Mesenchymal stem cell (in vitro differentiated cells and primary cell): ENCODE data around the gene OR6M1.

ENCODE experiments used
- DNase-seq: peaks from one replicate; pipeline ENCODE4 v3.0.0-alpha.2; 2013
- H2AFZ ChIP-seq: one replicate; pipeline ENCODE4 v1.6.1; 2013; ENCODE audit warnings: low read depth, mild to moderate bottlenecking, control low read depth, inconsistent platforms, low read length, moderate library complexity
- H2AK5ac ChIP-seq: 2 replicates; pipeline ENCODE4 v1.6.1; 2013; ENCODE audit warnings: low read length, moderate library complexity, mild to moderate bottlenecking, inconsistent platforms; ENCODE audit not compliant: severe bottlenecking
- H2BK120ac ChIP-seq: one replicate; pipeline ENCODE4 v1.6.1; 2013; ENCODE audit warnings: low read depth, mild to moderate bottlenecking, inconsistent platforms, low read length, moderate library complexity
- H2BK12ac ChIP-seq, 2 experiments: one replicate each; pipeline ENCODE4 v1.6.1; 2013; ENCODE audit warnings: inconsistent platforms in 2 of 2, low read length in 2 of 2, mild to moderate bottlenecking in 2 of 2, moderate library complexity in 2 of 2, control low read depth in 1 of 2
- H2BK15ac ChIP-seq: one replicate; pipeline ENCODE4 v1.6.1; 2013; ENCODE audit warnings: mild to moderate bottlenecking, low read depth, inconsistent platforms; ENCODE audit not compliant: poor library complexity, severe bottlenecking
- H2BK5ac ChIP-seq: 2 replicates; pipeline ENCODE4 v1.6.1; 2013; ENCODE audit warnings: low read depth, mild to moderate bottlenecking, low read length, control low read depth, inconsistent platforms; ENCODE audit not compliant: poor library complexity, severe bottlenecking
- H3K14ac ChIP-seq, 2 experiments: one replicate each; pipeline ENCODE4 v1.6.1; 2013; ENCODE audit warnings: inconsistent platforms in 2 of 2, low read length in 2 of 2, control low read depth in 1 of 2, mild to moderate bottlenecking in 1 of 2, moderate library complexity in 1 of 2
- H3K18ac ChIP-seq, 2 experiments: one replicate each; pipeline ENCODE4 v1.6.1; 2013; ENCODE audit warnings: inconsistent platforms in 2 of 2, low read length in 2 of 2, control low read depth in 1 of 2, low read depth in 1 of 2, mild to moderate bottlenecking in 1 of 2
- H3K23ac ChIP-seq, 2 experiments: one replicate each; pipeline ENCODE4 v1.6.1; 2013; ENCODE audit warnings: inconsistent platforms in 2 of 2, low read length in 2 of 2, mild to moderate bottlenecking in 2 of 2, moderate library complexity in 2 of 2, control low read depth in 1 of 2
- H3K27ac ChIP-seq: 2 replicates; pipeline ENCODE4 v1.5.1; 2013; ENCODE audit warnings: mild to moderate bottlenecking, moderate library complexity, low read length, control low read depth, inconsistent platforms; ENCODE audit not compliant: poor library complexity, severe bottlenecking
- H3K27me3 ChIP-seq, 2 experiments: 2 replicates each; pipeline versions ENCODE4 v1.6.1 to v1.7.0; 2013; ENCODE audit warnings: low read length in 2 of 2, mild to moderate bottlenecking in 2 of 2, moderate library complexity in 2 of 2, control low read depth in 1 of 2, inconsistent platforms in 1 of 2; ENCODE audit not compliant: control insufficient read depth in 1 of 2, insufficient read depth in 1 of 2
- H3K36me3 ChIP-seq, 2 experiments: 2 replicates each; pipeline versions ENCODE4 v1.6.1 to v1.7.0; 2013; ENCODE audit warnings: low read length in 2 of 2, control low read depth in 1 of 2, inconsistent platforms in 1 of 2, low read depth in 1 of 2, mild to moderate bottlenecking in 1 of 2; ENCODE audit not compliant: insufficient read depth in 2 of 2, control insufficient read depth in 1 of 2
- H3K4ac ChIP-seq, 2 experiments: one replicate each; pipeline ENCODE4 v1.6.1; 2013; ENCODE audit warnings: inconsistent platforms in 2 of 2, low read length in 2 of 2, mild to moderate bottlenecking in 2 of 2, moderate library complexity in 2 of 2, control low read depth in 1 of 2, low read depth in 1 of 2
- H3K4me1 ChIP-seq: 2 replicates; pipeline ENCODE4 v1.6.1; 2013; ENCODE audit warnings: low read depth, low read length, control low read depth; ENCODE audit not compliant: control insufficient read depth, insufficient read depth
- H3K4me2 ChIP-seq: 2 replicates; pipeline ENCODE4 v1.6.1; 2013; ENCODE audit warnings: low read length, mild to moderate bottlenecking, inconsistent platforms; ENCODE audit not compliant: poor library complexity, severe bottlenecking
- H3K4me3 ChIP-seq, 2 experiments: 2 replicates each; pipeline versions ENCODE4 v1.5.1 to v1.7.0; 2013; ENCODE audit warnings: low read length in 2 of 2, mild to moderate bottlenecking in 2 of 2, control low read depth in 1 of 2, low read depth in 1 of 2; ENCODE audit not compliant: insufficient read depth in 1 of 2
- H3K79me1 ChIP-seq: replicated peaks from 2 replicates; pipeline ENCODE4 v1.6.1; 2013; ENCODE audit warnings: mild to moderate bottlenecking, control low read depth, low read length, inconsistent platforms; ENCODE audit not compliant: poor library complexity, severe bottlenecking
- H3K9ac ChIP-seq: 2 replicates; pipeline ENCODE4 v1.7.0; 2013; ENCODE audit warnings: mild to moderate bottlenecking, low read length, moderate library complexity
- H3K9me3 ChIP-seq: 2 replicates; pipeline ENCODE4 v1.7.0; 2013; ENCODE audit warnings: mild to moderate bottlenecking, low read length; ENCODE audit not compliant: control insufficient read depth
- H4K8ac ChIP-seq: one replicate; pipeline ENCODE4 v1.6.1; 2013; ENCODE audit warnings: inconsistent platforms, mild to moderate bottlenecking, low read length, moderate library complexity
- H4K91ac ChIP-seq: one replicate; pipeline ENCODE4 v1.6.1; 2013; ENCODE audit warnings: mild to moderate bottlenecking, low read length, inconsistent platforms
- WGBS: methylation state at CpG from one replicate; pipeline ENCODE4 v1.1.7; 2013; ENCODE audit warnings: mixed read lengths; 5-methylcytosine and 5-hydroxymethylcytosine counted together

Gene OR6M1

DNA sequence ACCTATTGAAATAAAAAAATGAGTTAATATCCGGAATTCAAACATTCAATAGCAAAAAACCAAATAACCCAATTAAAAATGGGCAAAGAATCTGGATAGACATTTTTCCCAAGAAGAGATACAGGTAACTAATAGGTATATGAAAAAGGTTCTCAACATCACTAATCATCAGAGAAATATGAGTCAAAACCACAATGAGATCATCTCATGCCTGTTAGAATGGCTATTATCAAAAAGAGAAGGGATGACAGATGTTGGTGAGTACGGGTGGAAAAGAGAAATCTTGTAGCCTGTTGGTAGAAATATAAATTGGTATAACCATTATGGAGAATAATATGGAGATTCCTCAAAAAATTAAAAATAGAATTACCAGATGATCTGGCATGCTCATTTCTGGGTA, 26.9 kb upstream of the OR6M1 start:
- no peak overlapping the region for H2AFZ ChIP-seq
- no peak overlapping the region for H3K9ac ChIP-seq
- H3K27ac ChIP-seq: no peak overlapping the region
- no peaks in the 10 kb centered on the region for H3K36me3 ChIP-seq
- no peak overlapping the region for H3K4me2 ChIP-seq
- no peak overlapping the region for H3K4ac ChIP-seq
- H3K9me3 ChIP-seq: no peaks in the 10 kb centered on the region
- no peak for DNase-seq
- WGBS: no CpG with 5 or more reads among the region's 2 CpGs
- no peak overlapping the region for H4K91ac ChIP-seq
- H2AK5ac ChIP-seq: no peak overlapping the region
- no peak overlapping the region for H4K8ac ChIP-seq
- H3K4me3 ChIP-seq: no peak overlapping the region
- H2BK15ac ChIP-seq: no peak overlapping the region
- H2BK5ac ChIP-seq: no peak overlapping the region
- H2BK120ac ChIP-seq: no peak overlapping the region
- H3K4me1 ChIP-seq: no peaks in the 10 kb centered on the region
- no peaks in the 10 kb centered on the region for H3K27me3 ChIP-seq
- no peak overlapping the region for H3K14ac ChIP-seq
- no peak overlapping the region for H2BK12ac ChIP-seq
- H3K23ac ChIP-seq: no peak overlapping the region
- H3K18ac ChIP-seq: no peak overlapping the region
- H3K79me1 ChIP-seq: no peaks in the 10 kb centered on the region

DNA sequence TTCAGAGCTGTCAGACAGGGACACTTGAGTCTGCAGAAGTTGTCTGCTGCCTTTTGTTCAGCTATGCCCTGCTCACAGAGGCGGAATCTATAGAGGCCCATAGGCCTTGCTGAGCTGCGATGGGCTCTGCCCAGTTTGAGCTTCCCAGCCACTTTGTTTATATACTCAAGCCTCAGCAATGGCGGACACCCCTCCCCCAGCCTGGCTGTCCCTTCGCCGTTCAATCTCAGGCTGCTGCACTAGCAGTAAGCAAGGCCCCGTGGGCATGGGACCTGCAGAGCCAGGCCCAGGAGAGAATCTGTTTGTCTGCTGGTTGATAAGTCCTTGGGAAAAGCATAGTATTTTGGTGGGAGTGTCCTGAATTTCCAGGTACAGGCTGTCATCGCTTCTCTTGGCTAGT, 23.6 kb upstream of the OR6M1 start:
- Histone ChIP-seq H3K18ac (no peak overlapping the region), H2BK15ac (no peak overlapping the region), H3K27ac (no peak overlapping the region), H2BK120ac (no peak overlapping the region), H2AFZ (no peak overlapping the region), H4K8ac (no peak overlapping the region), H3K27me3 (no peaks in the 10 kb centered on the region), H4K91ac (no peak overlapping the region), H3K9me3 (no peaks in the 10 kb centered on the region), H3K36me3 (no peaks in the 10 kb centered on the region), H3K4ac (no peak overlapping the region), H2BK12ac (no peak overlapping the region), H3K14ac (no peak overlapping the region), H2BK5ac (no peak overlapping the region), H3K4me1 (no peaks in the 10 kb centered on the region), H3K23ac (no peak overlapping the region), H3K79me1 (no peaks in the 10 kb centered on the region), H2AK5ac (no peak overlapping the region), H3K9ac (no peak overlapping the region), H3K4me3 (no peak overlapping the region), H3K4me2 (no peak overlapping the region)
- 91% methylated on average over 7 of the region's 7 CpGs for WGBS
- DNase-seq: no peak

- WGBS: 32% methylated on average over 3 of the region's 3 CpGs
Measured at GRCh38 chr11:123822599-123822998, 16.4 kb upstream of the OR6M1 start.

DNA sequence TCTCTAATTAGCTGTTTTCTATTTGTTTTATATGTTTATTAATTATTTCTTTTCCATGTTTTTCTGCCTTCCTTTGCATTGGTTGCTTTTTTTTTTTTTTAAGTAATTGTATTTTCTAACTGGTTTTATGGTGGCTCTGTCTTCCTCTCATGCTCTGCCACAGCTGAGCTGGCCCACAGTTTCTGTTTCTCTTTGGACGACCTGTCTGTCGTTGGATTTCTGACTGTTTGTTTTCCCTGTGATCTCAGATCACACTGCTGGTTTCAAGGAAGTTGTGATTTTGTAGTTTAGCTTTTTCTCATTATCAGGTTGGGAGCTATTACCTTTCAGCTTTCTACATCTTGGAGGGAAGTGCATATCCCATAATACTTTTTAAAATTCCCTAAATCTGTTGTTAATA, 15.9 kb upstream of the OR6M1 start:
- Histone ChIP-seq H3K4me1 (no peaks in the 10 kb centered on the region), H3K27ac (no peak overlapping the region), H3K9me3 (no peaks in the 10 kb centered on the region), H3K4ac (no peak overlapping the region), H3K79me1 (no peaks in the 10 kb centered on the region), H3K9ac (no peak overlapping the region), H4K8ac (no peak overlapping the region), H3K18ac (no peak overlapping the region), H2AFZ (no peak overlapping the region), H3K14ac (no peak overlapping the region), H2BK15ac (no peak overlapping the region), H2BK120ac (no peak overlapping the region), H2BK12ac (no peak overlapping the region), H2BK5ac (no peak overlapping the region), H3K36me3 (no peaks in the 10 kb centered on the region), H3K4me2 (no peak overlapping the region), H3K23ac (no peak overlapping the region), H3K27me3 (no peaks in the 10 kb centered on the region), H2AK5ac (no peak overlapping the region), H4K91ac (no peak overlapping the region), H3K4me3 (no peak overlapping the region)
- 3% methylated on average over 2 of the region's 2 CpGs for WGBS
- DNase-seq: no peak

More at GRCh38 chr11:123822599-123822998, 16.4 kb upstream of the OR6M1 start:
- Histone ChIP-seq H2BK120ac (no peak overlapping the region), H3K4ac (no peak overlapping the region), H4K91ac (no peak overlapping the region), H2BK12ac (no peak overlapping the region), H3K4me2 (no peak overlapping the region), H3K14ac (no peak overlapping the region), H2AFZ (no peak overlapping the region), H3K27me3 (no peaks in the 10 kb centered on the region), H3K4me1 (no peaks in the 10 kb centered on the region), H3K27ac (no peak overlapping the region), H3K9ac (no peak overlapping the region), H2BK5ac (no peak overlapping the region), H4K8ac (no peak overlapping the region), H3K79me1 (no peaks in the 10 kb centered on the region), H3K23ac (no peak overlapping the region), H3K4me3 (no peak overlapping the region), H2BK15ac (no peak overlapping the region), H2AK5ac (no peak overlapping the region), H3K9me3 (no peaks in the 10 kb centered on the region), H3K36me3 (no peaks in the 10 kb centered on the region), H3K18ac (no peak overlapping the region)
- no peak for DNase-seq
